Activated T-helper 1 cell treated with Interleukin-2 at 50 U/mL for 16 hours (primary cell): ENCODE measurements around the gene LIMA1.
"Not testable (repeated sequence)": the region's sequence is repeated elsewhere in the genome, so short reads cannot be mapped to it uniquely, and the experiment has no call there.

Experiments
- DNase-seq: peaks from one replicate; pipeline ENCODE4 v3.0.0-alpha.2; 2020; ENCODE audit warnings: low read depth

LIMA1 gene

DNA sequence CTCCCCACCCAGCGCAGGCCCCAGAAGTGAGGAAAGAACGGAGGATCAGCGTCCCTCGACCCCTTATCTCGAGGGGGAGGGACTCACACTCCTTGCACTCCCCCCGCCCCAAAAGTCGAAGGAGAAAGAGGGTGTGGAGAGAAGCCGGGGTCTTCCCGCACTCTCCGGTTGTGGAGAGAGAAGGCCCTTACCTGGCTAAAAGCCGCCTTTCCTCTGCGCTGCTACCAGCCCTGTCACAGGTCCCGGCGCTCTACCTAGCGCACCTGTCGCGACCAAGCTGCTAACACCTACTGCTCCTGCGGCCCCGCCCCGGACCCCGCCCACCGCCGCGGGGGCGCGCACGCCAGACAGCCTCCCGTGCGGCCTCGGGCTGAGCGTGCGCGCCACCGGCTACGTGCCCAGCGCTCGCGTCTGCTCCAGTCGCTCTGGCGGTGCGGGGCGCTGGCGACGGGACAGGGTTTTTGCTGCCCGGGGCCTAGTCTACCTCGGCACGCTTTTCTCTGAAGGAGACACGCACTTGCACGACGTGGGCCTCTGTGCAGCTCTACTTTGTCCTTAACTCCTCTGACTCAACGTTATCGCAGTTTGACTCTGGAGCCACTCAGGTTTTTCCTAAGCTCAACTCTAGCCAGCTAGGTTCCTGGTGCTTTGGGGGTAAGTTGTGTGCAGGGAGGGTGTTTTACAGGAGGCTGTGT, at the start of gene LIMA1:
LIMA1 (minus strand) TSS at position 292 of the 695 bp plus-strand sequence. CDS start 34,769 bp downstream, outside the sequence.
- DNase-seq, result peak; percentile 93

DNA sequence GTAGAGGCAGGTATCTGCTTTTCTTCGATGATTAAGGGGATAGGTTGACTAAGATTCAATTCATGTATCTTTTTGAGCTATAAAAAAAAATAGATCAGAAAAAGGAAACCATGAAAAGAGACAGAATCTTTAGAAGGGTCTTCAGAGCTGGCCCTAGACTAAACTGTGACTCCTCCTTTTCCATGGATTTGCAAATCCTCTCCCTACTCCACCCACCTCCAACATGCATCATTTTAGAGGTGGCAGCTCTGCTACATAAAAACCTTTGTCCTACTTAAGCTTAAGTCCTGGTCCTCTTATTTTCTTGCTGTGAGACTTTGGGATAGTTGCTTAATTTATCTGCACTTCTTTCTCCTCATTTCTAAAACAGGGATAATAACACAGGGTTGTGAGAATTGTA, 48.4 kb upstream of the LIMA1 start:
- DNase-seq, result no peak

DNA sequence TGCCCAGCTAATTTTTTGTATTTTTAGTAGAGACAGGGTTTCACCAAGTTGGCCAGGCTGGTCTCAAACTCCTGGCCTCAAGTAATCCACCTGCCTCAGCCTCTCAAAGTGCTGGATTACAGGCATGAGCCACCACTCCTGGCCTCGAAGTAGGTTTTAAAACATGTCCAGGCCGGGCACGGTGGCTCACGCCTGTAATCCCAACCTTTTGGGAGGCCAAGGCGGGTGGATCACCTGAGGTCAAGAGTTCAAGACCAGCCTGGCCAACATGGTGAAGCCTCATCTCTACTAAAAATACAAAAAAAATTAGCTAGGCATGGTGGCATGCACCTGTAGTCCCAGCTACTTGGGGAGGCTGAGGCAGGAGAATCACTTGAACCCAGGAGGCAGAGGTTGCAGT, 45.3 kb upstream of the LIMA1 start:
- not testable (repeated sequence) for DNase-seq

DNA sequence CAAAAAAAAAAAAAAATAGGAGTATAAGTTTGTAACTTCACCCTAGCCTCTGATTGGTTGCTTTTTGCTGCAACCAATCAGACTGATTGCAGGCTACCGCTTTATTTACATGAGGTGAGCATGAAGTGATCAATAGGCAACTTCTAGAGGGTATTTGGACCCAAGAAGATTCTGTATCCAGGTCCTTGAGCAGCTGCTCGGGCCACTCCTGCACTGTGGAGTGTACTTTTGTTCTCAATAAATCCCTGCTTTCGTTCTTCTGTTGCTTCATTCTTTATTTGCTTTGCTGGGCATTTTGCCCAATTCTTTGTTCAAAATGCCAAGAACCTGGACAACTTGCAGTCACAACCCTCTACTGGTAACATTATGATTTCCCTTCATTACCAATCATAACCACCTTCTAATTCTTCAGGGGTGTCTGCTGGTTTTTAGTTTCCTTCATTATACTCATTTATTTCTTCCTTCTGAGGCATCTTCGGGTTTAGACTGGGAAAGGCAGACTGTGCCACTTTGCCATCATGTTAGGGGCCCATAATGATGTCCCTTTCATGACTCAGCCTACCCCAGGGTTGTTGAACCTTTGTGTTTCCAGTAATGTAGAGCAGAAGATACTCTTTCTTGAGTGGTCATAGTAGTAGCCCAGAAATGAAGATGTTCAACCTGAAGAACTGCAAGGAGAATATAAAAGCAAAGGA, 43.4 kb upstream of the LIMA1 start:
- DNase-seq, result no peak

DNA sequence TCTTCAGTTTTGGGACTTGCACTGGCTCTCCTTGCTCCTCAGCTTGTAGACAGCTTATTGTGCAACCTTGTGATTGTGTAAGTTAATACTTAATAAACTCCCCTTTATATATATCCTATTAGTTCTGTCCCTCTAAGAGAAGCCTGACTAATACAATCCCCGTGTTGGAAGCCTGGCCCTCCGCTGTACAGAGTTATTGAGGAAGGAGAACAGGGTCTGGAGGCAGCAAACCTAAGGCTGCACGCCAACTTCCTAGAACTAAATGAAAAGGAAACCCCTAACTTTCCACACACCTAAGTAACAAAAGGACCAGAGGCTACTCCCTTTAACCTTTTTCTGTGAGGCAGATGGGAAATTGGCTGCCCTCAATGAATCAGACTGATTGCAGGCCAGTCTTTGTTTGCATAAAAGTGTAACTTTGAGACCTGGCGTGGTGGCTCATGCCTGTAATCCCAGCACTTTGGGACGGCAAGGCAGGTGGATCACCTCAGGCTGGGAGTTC, 42.6 kb upstream of the LIMA1 start:
- no peak for DNase-seq

DNA sequence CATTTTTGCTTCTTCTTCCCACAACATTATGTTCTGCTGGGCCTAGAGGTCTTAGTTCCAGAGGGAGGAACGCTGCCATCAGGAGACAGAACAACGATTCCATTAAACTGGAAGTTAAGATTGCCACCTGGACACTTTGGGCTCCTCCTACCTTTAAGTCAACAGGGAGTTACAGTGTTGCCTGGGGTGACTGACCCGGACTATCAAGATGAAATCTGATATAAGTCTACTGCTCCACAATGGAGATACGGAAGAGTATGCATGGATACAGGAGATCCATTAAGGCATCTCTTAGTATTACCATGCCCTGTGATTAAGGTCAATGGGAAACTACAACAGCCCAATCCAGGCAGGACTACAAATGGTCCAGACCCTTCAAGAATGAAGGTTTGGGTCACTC, 41.5 kb upstream of the LIMA1 start:
- DNase-seq, result not testable (repeated sequence)

DNA sequence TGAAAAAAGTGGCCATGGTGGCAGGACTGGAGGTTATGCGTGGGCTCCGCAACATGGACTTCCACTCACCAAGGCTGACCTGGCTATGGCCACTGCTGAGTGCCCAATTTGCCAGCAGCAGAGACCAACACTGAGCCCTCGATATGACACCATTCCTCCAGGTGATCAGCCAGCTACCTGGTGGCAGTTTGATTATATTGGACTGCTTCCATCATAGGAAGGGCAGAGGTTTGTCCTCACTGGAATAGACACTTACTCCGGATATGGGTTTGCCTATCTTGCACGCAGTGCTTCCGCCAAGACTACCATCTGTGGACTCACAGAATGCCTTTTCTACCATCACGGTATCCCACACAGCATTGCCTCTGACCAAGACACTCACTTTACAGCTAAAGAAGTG, 40.8 kb upstream of the LIMA1 start:
- not testable (repeated sequence) for DNase-seq

DNA sequence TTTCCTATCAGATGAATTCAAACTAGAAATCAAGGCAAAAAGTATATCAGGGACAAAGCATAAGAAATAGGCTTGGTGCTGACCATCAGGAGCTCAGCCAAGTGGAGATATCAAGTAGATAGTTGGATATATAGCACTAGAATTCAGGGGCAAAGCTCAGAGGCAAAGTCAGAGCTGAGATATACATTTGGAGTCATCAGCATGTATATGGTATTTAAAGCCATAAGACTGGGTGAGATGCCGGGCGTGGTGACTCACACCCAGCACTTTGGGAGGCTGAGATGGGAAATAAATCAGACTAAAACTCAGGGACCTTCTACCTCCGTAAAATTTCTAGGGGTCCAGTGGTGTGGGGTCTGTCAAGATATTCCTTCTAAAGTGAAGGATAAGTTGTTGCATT, 38.9 kb upstream of the LIMA1 start:
- no peak for DNase-seq

DNA sequence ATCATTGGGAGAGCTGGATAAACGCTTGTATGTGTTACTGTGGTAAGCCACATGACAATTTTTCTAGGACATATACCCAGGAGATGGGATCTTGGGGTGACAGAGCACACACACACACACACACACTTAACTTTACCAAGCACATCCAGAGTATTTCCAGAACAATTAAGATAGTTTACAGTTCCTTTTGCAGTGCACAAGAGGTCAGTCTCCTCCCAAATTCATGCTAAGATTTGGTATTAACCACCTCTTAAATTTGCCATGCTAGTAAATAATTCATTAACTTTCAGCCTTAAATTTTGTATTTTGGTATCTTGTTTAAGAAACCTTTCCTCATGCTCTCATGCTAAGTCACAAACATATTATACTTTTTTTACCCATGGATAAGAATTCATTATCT, 33.9 kb upstream of the LIMA1 start:
- DNase-seq, result no peak

DNA sequence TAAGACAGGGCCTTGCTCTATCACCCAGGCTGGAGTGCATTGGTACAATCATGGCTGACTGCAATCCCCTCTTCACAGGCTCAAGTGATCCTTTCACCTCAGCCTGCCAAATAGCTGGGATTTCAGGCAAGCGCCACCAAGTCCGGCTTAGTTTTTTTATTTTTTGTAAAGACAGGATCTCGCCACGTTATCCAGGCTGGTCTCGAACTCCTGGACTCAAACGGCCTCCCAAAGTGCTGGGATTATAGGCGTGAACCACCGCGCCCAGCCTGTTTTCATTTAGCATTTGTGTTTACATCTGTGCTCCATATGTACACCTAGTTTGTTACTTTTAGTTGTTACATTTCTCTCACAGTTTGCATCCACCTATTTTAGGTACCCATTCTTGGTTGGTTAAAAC, 32.5 kb upstream of the LIMA1 start:
- no peak for DNase-seq

DNA sequence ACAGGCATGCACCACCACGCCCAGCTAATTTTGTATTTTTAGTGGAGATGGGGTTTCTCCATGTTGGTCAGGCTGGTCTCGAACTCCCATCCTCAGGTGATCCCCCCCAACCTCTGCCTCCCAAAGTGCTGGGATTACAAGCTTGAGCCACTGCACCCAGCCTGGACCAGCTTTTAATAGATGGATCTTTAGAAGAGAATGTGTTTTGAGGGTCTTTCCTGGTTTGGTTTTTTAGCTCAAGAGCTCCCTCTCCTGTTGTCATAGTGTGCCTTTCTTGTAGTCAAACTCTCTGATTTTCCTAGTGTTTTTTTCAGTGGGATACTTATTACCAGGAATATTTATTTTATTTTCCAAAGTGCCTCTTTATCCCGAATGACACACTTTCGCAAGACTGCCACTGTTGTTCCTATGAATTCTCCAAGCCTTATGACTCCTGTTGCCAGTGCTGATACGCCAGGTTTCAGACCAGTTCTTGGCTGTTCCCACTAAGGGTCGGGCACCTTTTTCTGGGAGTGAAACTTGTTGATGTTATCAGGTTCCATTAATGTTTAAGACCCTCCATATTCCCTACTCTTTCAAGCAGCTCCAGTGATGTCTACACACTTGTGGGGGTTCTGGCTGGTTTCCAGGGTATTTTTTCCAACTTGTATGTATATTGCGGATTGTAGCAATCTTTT, 31.5 kb upstream of the LIMA1 start:
- DNase-seq, result no peak

DNA sequence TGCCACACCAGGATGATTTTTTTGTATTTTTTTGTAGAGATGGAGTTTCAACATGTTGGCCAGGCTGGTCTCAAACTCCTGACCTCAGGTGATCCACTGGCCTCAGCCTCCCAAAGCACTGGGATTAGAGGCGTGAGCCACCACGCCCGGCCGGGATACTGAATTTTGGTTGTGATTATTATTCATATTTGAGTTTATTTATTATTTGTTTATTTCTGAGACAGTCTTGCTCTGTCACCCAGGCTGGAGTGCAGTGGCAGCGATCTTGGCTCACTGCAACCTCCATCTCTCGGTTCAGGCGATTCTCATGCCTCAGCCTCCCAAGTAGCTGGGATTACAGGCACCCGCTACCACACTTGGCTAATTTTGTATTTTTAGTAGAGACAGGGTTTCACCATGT, 30.7 kb upstream of the LIMA1 start:
- DNase-seq, result not testable (repeated sequence)

DNA sequence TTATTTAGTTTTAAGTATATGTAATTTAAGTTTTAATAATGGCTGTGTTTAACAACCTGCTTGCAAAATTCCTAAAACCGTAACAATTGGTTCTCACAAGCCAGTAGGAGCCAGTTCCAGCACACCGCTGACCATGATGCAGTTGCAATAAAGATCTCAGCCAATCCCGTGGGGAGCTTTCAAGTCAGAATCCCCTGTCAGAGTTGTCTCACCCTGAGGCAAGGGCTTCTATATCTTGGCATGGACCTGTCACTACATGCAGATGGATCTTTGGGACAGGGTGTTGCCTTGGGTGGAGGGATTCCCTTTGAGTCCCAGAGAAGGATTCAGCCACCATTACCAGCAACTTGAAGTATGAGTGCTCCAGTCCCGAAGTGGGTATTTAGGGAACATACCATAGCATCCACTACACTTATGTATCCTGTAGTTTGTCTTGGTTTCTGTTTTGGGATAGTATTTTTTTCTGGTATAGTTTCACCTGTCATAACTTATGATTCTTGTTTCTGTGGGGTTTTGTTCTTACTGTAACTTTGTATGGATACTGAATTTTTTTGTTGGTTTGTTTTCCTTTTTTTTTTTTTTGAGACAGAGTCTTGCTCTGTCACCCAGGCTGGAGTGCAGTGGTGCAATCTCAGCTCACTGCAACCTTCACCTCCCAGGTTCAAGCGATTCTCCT, 30.1 kb upstream of the LIMA1 start:
- no peak for DNase-seq

DNA sequence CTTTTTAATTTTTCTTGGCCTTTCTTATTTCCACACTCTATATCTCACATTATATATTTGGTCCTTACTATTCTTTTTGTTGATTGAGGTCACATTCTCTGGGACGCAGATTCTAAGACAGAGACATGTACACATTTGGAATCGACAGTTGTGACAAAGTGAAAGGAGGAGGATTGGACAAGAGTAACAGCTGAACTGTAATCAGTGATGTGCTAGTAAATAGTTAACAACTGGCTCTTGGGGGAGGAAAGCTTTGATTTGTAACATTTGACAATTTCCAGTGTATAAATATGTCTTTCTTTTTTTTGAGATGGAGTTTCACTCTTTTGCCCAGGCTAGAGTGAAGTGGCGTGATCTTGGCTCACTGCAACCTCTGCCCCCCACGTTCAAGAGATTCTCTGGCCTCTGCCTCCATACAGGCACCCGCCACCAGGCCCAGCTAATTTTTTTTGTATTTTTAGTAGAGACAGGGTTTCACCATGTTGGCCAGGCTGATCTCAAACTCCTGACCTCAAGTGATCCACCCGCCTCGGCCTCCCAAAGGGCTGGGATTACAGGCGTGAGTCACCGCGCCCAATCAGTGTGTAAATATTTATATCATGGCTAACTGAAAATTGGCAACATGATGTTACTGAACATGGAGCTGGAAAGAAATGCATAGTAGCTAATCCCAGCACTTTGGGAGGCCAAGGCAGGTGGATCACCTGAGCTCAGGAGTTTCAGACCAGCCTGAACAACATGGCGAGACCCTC, 28.7 kb upstream of the LIMA1 start:
- not testable (repeated sequence) for DNase-seq

DNA sequence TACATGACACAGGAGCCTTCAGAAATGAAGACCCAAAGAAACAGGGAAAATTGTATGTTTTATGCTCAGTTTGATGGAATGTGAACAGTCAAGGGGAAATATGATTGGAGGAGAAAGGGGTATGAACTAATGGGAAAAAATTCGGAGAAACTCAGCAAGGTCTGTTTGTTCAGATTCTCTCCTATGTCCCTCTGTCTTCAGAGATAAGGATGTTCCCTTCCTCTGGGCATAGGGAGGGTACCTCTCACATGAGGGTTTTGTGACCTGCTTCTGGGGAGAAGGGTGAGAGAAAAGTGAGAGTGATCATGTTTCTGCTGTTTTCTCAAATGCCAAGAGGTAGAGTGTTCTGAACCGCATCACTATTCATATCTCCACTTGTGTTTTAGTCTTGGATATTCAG, 26.6 kb upstream of the LIMA1 start:
- DNase-seq, result no peak

DNA sequence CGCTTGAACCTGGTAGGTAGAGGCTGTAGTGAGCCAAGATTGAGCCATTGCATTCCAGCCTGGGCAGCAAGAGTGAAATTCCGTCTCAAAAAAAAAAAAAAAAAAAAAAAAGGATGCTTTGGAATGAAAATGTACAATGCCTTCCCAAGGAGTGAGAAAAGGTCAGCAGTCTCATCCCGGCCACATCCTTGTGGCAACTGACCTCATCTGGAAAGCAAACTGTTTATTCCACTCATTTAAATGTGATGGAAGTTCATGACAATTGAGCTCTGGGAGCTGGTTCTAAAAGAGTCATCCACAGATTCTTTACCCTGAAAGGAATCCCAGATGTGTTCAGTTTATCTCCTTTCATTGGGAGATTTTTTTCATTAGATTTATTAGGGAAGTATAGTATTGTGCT, 19.4 kb upstream of the LIMA1 start:
- DNase-seq, result no peak

DNA sequence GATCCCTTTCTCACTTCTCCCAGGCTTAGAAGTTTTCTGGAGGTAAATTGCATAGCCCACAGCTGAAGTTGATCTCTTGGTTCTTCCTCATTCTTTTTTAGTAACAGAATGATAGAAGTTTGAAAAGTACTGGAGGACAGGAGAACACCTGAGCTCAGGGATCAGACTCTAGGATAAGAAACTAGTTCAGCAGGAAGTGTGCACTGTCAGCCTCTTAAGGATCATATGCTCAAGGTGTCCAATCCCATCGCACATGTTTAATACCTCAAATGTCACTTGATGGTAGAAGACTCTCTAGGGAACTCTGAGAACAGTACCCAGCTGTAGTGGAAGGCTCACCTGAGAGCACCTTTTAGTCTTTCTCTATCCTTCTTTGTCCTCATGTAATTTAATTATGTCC, 14.7 kb upstream of the LIMA1 start:
- no peak for DNase-seq

DNA sequence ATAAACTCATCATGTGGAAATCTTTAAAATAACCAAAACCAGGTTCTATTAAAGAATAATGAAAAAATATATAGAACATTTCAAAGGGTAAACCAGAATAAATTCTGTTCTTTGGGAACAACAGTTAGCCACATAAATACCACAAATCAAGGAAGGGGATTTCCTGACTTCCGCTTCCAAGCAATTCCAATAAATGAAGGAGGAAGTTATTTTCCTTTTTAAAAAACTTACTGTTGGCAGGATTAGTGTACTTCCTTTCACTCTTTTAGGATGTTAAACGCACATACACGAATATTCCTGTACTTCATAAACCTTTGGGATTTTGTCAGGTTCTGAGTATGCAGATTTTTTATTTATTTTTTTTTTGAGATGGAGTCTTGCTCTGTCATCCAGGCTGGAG, 13.7 kb upstream of the LIMA1 start:
- DNase-seq, result no peak

DNA sequence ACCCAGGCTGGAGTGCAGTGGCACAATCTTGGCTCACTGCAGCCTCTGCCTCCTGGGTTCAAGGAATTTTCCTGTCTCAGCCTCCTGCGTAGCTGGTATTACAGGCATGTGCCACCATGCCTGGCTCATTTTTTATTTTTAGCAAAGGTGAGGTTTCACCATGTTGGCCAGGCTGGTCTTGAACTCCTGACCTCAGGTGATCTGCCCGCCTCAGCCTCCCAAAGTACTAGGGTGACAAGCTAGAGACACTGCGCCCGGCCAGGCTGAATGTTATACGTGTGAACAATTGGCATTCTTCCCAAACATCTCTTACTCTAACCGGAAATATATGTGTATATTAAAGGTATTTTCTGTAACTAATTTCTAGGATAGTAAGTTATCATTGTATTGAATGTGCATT, 13.2 kb upstream of the LIMA1 start:
- no peak for DNase-seq

DNA sequence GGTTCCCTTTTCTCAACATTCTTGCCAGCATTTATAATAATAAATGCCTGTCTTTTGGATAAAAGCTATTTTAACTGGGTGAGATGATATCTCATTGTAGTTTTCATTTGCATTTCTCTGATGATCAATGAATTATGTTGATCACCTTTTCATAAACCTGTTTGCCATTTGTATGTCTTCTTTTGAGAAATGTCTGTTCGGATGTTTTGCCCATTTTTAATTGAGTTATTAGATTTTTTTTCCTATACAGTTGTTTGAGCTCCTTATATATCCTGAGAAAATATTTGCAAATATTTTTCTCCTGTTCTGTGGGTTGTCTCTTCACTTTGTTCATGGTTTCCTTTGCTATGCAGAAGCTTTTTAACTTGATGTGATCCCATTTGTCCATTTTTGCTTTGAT, 8.1 kb upstream of the LIMA1 start:
- no peak for DNase-seq

DNA sequence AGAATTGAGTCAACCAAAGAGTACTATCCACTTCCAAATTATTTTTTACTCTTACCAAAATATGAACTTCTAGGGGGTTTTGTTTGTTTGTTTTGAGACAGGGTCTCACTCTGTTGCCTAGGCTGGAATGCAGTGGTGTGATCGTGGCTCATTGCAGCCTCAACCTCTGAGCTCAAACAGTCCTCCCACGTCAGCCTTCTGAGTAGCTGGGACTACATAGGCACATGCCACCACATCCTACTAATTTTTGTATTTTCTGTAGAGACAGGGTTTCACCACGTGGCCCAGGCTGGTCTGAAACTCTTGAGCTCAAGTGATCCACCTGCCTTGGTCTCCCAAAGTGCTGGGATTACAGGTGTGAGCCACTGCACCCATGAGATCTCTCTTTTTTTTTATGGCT, 7.4 kb upstream of the LIMA1 start:
- DNase-seq, result not testable (repeated sequence)

DNA sequence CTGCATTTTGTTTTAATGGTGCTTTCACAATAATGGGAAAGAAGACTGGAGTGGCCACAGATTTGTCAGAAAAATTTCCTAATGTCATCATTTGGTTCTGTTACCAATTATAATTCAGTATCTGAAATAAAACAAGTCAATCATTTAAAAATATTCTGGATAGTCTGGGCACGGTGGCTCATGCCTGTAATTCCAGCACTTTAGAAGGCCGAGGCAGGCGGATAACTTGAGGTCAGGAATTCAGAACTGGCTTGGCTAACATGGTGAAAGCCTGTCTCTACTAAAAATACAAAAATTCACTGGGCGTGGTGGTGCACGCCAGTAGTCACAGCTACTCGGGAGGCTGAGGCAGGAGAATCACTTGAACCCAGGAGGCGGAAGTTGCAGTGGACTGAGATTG, 4.0 kb upstream of the LIMA1 start:
- no peak for DNase-seq
